Measurements from ENCODE around the gene CDX1. TPM values are rescaled to one million over a fixed set of nuclear protein-coding genes. Genes with fewer than 3 reads are reported as not detected.

The CDX1 gene
- polyA plus RNA-seq, 3 donors, result 0.54 to 0.89 (median 0.62) TPM

DNA sequence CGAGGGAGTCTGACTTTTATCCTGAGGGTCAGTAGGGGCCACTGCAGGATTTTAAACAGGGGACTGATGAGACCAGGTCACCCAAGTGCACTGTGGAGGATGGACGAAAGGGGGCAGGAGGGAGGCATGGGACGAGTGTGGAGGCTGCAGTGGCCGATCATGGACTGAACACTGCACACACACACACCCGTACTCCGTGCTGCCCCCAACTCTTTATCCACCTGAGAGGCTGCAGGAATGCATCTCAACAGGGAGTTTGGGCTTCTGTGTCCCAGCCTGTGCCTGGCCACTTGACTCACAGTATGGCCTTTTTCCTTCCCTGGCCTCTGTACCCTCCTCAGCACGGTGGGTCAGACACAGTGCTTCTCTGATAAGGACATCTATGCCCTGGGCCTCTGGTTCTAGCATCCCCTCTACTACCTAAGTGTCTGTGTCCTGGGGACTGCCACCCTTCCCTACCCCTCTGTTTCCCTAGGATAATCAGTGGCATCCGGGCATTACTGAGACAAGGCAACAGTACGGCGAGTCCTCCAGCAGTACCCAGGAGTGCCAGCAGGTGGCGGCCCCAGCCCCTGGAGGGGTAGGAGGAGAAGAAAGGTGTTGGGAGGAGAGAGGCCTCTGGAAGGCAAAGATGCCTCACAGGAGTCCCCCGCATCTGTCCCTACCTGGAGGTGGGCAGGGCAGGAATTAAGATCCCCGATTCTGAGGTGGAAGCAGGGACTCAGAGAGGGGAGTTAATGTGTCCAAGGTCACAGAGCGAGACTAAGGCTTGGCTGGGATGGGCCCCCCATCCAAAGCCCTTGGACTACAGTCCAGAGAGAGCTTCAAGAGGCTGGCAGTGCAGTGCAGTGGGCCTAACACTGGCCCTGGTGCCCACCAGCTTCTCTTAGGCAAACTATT is 5.1 kb upstream of the CDX1 start:
- no peak for DNase-seq (ENCODE audit: low read depth in 3 of 3, low spot score in 2 of 3)

DNA sequence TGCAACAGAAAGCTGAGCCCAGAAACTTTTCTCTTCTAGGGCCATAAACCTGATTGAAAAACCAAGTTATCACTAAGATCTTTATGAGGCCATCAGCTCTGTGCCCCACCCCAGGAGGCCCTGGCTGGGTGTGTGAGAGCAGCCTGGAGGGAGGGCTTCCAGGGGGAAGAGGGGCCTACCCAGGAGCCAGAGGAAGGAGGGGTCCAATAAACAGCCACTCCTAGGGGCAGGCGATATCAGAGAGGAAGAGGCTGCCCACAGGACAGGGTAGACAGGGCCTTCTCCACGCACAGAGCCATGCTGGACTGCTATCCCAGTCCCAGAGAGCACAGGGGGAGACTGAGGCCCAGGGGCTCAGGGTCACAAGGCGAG is 4.5 kb upstream of the CDX1 start:
- no peak for DNase-seq (ENCODE audit: low read depth in 3 of 3, low spot score in 2 of 3)

DNA sequence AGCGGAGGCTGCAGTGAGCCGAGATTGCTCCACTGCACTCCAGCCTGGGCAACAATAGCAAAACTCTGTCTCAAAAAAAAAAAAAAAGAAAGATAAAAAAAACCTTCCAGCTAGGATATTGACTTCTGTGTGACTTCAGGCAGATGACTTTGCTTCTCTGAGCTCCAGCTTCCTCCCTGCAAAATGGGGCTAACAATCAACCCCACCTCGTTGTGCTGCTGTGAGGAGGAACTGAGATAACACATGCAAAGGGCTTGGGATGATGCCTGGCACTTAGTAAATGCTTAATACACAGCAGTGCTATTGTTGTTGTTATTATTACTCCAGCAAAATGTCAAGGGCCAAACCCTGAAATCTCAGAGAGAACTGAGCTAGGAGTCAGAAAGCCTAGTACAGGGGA is 3.5 kb upstream of the CDX1 start:
- no peak for DNase-seq (ENCODE audit: low read depth in 3 of 3, low spot score in 2 of 3)

DNA sequence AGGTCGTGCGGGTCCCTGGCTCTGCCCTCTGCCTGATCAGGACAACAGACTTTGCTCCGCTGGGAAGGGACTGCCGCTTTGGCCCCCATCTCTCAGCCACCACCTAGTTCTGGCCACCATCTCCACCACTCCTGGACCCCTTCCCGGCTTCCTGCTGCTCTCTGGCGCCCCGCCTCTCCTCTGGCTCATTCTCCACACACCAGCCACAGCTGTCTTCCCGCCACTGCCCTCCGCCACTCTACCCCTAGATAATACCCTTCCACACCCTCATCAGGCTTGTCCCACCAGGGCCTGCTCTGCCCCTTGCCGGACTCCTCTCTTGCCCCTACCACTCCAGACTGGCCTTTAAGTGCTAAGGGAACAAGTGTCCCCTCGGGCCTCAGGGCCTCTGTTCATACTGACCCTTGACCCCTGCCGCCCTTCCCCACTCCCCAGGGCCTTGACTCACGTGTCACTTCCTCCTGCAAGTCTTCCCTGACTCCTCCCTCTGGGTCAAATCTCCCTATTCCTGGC is 3.0 kb upstream of the CDX1 start:
- DNase-seq (ENCODE audit: low read depth in 3 of 3, low spot score in 2 of 3), result no peak

DNA sequence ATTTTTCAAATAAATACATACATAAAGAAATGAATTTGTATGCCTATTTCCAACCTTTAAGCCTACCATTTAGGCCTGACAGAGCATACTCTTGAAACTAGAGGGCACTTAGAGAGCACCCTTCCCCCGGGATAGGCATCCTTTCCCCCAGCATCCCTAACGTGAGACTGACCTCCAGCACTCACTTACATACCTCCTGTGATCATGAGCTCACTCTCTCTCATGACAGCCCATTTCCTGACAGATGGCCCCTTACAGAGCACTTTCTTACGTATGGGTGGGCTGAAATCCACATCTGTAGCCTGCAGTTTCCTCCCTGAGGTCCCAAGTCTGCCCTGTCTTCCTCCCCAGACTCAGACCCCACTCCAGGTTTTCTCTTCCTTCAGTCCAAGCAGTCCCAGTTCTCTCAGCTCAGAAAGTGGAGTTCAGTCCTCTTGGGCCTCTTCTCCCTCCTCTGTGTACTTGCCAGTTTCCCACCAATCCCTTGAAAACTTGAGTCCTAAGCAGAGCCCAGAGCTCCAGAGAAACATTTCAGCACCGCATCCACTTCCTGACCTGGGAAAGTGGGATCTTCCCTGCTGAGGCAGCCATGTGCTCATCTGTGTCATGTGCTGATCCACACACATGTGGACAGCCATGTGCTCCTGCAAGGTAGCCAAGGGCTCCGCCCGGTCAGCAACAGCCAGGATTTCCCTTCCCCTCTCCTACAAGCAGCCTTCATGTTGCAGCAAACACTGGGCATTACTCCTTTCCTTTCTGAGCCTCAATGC is 2.2 kb upstream of the CDX1 start:
- DNase-seq (ENCODE audit: low read depth in 3 of 3, low spot score in 2 of 3), result no peak

DNA sequence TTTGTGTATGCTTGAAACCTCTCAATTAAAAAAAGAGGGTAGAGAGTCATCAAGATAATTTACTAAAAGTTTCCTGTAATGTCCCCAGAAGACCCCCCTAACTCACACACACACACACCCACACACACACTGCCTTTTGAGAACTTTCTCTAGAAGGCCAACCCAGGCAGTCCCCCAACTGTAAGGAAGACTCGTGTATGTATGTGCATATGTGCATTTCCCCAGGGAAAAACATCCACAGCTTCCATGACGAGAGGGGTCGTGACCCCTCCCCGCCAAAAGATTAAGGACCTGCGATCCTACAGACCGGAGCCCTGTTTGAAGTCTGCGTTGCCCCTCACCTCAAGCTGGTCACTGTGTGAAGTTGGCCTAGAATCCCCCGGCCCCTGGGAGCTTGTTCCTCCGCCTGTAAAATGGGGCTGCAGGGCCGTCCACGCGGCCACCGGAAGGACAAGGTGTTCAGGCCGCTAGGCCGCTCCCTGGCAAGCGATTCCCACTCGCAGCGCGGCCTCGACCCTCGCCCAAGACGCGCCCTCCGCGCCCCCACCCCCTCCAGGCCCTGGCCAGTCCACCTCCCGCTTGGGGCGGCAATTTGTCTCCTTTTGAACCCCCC is 435 bp upstream of the CDX1 start:
- DNase-seq (ENCODE audit: low read depth in 3 of 3, low spot score in 2 of 3), result no peak

DNA sequence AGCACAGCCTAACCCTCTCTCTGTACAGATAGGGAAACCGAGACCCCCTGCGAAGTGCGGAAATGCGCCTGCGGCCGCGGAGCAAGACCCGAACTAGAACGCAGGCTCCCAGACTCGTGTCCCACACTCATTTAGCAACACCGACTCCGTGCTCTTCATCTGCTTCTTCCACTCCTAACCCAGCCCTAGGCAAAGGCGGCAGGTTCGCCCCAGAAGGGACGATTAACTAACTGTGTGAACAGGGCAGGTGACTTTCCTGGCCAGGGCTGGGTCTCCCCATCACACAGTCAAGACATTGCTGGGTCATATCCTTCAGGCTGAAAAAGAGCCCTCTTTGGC is 903 bp downstream of the CDX1 start:
- DNase-seq (ENCODE audit: low read depth in 3 of 3, low spot score in 2 of 3), result no peak

DNA sequence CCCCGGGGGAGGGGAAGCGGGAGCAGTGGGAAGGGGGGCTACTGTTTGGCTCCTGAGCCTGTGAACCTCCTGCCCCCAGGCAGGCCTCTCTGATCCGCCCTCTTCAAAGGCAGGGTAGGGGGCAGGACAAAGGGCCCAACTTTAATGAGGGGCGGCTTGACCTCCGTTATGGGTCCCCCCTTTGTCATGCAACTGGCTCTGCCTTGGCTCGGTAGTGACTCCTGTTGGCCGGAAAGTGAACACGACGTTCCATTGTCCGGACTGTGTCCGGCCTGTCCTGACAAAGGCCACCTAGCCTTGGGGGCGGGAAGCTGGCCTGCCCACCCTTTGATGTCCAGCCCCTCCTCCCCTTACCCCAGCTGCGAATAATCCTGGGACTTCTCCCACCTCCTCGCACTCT is 1.3 kb downstream of the CDX1 start:
- DNase-seq (ENCODE audit: low read depth in 3 of 3, low spot score in 2 of 3), result no peak

DNA sequence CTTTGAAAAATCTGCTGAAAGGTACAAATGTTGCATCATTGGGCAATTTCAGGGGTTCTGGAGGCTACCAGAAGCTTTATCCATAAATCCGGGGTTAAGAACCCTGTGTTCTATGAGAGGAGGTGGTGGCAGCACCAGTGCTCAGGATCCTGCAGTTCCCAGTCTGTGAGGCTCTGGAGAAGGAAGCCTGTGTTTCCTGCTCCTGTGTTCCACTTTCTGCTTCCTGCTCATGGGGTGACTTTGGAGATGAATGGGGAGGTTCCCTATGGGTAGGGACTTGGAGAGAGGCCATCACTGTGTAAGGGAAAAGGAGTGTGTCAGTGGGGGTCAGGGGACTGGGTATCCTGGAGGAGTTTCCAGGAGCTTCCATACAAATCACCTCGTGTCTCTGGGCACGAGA is 2.3 kb downstream of the CDX1 start:
- DNase-seq (ENCODE audit: low read depth in 3 of 3, low spot score in 2 of 3), result no peak

DNA sequence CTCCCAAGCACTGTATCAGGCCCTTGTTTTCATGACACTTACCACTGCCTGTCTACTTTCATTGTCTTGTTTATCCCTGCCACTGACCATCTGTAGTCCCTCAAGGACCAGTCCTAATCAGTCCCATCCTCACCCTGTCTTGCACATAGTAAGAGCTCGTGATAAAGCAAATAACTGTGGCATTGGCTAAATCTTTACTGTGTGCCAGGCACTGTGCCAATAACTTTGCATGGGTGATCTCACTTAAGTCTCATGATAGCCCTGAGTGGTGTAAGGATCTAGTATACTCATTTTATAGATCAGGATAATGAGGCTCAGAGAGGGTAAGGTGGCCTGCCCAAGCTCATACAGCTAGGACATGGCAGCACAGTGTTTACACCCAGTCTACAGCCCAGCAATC is 5.6 kb downstream of the CDX1 start:
- DNase-seq (ENCODE audit: low read depth in 3 of 3, low spot score in 2 of 3), result no peak

DNA sequence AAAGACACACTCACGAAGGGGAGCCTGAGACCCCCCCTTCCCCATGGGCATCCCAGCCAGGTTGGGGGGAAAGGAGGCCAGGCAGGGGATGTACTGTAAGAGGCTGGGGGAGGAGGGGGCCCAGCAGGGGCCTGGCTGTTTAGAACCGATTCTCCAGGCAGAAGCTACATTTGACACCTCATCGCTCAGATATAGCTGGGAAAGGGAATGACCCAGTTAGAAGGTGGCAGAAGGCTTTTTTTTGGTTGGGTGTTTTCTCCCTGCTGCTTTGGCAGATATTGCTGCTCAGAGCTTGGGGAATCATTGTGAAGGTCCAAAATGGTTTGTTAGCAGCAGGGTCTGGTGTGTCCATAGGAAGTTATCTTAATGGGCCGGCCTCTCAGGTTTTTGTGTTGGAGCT is 6.0 kb downstream of the CDX1 start:
- DNase-seq (ENCODE audit: low read depth in 3 of 3, low spot score in 2 of 3), result no peak

DNA sequence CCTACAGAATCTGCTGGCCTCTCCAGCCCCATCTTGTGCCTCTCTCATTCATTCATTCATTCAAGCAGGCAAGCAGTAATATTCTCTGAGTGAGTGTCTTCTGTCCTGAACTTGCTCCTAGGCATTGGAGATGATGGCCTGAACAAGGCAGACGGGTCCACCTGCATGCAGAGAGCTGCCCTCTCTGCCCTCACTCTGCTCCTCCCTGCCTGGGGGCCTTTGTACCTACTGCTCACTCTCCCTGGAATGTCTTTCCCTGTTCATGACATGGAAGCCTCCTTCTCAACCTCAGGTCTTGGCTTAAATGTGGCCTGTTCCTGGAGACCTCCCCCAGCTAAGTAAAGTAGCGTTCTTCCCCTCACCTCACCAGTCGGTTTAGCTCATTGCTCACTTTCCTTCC is 6.6 kb downstream of the CDX1 start:
- no peak for DNase-seq (ENCODE audit: low read depth in 3 of 3, low spot score in 2 of 3)

DNA sequence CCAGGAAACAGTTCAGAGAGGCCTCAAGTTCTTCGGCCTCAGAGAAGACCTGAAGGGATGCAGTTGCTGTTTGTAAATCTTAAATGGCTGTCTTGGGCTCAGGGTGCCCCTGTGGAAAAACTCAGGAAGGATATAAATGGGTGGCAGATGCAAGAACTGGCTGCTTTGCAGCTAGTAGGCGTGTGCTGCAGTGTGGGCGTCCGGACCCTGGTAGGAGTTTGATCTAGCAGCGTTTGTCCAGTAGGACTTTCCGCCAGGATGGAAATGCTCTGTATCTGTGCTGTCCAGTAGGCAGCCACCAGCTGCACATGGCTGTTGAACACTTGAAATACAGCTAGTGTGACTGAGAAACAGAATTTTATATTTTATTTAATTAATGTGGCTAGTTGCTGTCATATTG is 7.7 kb downstream of the CDX1 start:
- DNase-seq (ENCODE audit: low read depth in 3 of 3, low spot score in 2 of 3), result no peak

DNA sequence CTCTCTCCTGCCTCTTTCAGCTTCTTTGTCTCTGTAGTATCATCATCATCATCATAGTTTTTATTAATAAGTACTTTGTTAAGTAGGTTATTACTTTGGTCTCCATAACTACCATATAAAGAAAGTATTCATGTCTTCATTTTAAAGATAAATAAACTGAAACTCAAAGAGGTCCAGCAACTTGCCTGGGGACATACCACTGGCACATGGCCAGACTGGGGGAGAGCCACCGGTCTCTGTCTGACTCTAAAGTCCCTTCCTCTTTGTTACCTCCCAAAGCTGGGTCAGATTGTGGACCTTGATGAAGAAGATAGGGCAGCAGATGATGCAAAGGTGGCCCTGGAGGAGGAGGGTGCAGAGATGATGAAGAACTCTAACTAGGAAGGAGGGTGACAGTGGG is 8.5 kb downstream of the CDX1 start:
- DNase-seq (ENCODE audit: low read depth in 3 of 3, low spot score in 2 of 3), result no peak

DNA sequence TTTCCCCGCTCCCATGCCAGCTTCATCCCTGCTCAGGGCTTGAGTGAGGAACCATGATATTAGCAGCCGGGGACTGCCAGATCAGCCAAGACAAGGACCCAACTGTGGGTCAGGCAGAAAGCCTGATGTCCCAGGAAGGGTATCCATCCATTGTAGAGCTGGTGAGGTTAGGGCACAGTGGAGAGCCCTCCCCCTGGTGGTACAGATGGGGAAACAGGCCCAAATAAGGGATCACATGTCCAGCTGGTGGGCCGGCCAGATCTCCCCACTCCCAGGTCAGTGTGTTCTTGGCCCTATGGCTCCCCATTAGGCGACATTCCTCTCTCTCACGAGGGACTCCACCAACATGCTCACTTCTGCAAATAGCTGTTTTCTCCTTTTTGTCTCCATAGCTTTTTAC is 9.0 kb downstream of the CDX1 start:
- DNase-seq (ENCODE audit: low read depth in 3 of 3, low spot score in 2 of 3), result no peak

DNA sequence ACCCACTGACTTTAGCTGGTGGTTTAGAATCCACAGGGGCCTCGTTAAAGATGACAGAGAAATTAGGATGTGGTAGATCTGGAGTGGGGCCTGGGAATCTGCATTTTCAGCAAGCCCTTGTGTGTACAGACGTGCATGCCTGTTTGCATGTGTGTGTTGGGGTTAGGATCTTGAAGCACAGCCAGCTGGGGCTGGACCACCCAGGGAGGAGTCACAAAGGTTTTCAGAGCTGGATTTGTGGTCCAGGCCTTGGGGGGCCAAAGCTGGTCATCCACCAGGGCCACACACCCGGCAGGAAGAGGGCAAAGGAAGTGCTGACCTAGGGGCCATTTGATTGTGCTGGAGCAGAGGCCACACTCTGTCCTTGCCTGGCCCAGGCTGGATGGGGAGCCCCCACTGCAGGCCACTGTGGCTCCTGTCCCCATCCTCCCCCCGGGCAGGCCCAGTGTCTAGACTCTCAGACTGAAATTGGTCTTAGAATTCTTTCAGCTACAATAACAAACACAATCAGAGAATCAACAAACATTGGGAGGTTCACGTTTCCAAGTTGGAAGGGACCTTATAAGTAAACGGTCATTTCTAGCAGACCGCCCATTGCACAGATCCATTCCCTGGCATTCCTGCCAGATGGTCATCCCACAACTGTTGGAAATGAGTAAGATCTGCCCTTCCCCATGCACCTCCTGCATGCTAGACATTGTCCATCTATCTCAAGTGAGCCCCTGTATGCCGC is 10.3 kb downstream of the CDX1 start:
- no peak for DNase-seq (ENCODE audit: low read depth in 3 of 3, low spot score in 2 of 3)

DNA sequence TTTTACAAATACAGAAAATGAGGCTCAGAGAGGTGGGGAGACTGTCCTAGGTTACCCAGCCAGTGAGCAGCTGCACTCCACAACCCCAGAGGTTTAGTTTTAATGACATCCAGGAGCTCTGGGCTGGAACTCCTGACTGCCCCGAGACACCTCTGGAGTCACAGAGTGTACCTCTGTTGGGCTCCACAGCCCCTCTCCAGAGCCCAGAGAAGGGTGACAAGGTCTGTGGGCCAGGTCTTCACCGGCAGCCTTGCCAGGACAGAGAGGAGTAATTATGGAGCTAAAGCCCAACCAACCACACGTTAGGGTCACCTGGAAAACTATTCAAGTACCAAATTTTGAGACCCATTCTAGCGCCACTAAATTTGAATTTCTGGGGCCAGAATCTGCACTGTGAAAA is 11.1 kb downstream of the CDX1 start:
- DNase-seq (ENCODE audit: low read depth in 3 of 3, low spot score in 2 of 3), result no peak

DNA sequence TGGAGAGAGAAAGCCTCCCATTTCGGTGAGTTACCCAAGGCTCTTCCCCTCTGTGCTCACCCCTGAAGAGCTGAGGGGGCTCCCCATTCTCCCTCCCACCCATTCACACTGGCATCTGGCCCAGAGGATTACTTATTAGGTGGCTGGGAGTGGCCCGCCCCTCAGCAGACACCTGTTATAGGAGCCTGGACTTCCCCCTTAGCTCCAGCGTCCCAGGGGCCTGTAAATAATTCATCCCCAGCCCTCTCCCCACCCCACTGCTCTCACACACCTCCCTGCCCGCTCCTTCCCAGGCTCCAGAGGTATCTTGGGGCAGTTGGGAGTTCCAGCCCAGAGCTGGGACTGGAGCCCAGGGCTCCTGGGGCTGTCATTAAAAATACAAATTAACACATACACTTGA is 11.7 kb downstream of the CDX1 start:
- DNase-seq (ENCODE audit: low read depth in 3 of 3, low spot score in 2 of 3), result no peak

DNA sequence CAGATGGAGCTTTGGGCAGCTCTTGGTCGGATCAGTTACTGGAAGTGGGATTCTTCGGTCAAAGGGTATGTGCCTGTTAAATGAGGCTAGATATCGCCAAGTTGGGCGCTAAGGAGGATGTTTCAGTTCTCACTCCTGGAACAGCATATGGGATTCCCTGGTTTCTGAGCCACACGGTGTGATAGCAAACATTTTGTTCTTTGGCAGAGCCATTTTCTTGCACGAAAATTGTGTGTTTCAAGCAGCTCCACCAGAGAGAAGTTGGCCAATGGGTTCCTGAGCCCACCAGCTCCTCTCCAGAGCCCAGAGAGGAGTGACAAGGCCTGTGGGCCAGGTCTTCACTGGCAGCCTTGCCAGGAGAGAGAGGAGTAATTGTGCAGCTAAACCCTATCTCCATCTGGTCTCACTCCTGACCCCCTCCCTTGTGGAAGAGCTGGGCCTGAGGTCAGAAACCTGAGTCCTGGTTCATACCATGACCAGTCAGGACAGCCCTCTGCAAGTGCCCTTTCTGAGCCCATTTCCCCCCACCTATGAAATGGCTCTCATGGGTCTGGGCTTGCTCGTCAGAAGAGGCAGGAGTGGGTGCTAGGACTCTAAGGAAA is 12.5 kb downstream of the CDX1 start:
- no peak for DNase-seq (ENCODE audit: low read depth in 3 of 3, low spot score in 2 of 3)

DNA sequence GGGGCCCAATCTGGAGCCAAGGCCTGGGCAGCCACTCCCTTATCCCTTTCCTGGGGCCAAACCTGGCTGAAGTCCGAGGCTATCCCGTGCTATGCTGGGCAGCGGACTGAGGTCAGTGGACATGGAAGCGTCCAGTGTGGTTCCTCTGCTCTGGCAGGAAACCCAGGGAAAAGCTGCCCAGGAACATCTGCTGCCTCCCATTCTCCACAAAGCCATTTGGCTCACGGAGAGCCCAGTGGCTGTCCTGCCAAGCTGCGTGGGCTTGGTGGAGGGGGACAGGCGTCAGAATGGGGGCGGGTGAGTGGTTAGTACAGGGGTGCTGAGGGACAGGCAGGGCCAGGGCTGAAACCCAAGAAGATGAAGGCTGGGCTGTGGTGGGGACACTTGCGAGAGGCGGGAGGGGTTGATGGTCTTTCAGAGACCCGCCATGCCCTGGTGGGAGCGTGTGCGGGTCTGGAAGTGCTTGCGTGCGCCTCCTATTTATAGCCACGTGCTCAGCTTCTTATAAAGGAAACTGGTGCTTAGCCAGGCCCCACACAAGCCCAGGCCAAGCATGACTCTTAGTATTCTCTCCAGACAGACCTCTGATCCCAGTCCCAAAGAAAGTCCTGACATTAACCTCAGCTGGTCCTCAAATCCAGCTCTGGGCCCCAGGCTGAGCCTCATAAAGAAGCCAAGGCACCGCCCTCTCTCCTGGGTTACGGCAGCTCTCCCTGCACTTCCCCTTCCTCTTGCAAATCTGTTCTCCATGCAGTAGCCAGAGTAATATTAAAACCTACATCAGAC is 13.9 kb downstream of the CDX1 start:
- no peak for DNase-seq (ENCODE audit: low read depth in 3 of 3, low spot score in 2 of 3)
